Measurements from ENCODE around the gene UBASH3A.

Gene UBASH3A

DNA sequence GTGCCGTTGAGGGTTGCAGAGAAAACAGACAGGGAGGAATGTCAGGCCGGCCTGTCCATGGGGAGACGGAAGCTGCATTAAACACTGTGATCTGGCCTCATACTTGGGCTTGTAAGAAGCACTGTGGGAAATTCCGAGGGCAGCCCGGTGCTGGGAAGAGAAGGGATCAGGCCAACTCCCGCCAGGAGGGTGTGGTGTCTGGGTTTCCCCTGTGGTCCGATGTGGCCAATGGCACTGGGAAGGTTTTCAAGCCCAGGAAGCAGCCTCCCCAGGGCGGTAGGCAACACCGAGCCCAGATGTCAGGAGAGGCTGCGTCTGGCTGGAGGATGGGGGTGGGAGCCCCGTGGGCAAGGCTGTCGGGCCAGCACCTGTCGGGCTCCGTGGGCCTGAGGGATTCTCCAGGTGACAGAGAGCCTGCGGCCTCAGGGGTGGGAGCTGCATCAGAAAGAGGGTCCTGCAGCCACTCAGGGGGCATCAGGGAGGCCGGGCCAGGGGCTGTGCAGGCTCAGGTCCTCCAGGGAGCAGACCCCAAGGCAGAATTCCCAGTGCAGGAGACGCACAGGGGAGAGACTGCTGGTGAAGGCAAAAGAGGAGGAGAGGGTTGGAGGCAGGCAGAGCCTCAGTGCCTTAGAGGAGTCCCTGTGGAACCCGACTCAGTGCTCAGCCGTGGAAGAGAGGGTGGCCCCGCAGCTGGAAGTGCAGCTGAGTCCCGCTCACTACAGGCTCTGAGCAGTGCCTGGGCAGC lies 8.4 kb downstream of the UBASH3A start:
- WGBS (ENCODE audit: extremely low coverage, insufficient coverage, insufficient read length): no CpG with 5 or more reads among the region's 21 CpGs
- Histone ChIP-seq H2BK120ac (ENCODE audit: insufficient read depth, low read length, poor library complexity) (no peak overlapping the region), H3K27me3 (ENCODE audit: insufficient read depth, low read length) (no peaks in the 10 kb centered on the region), H3K27ac (ENCODE audit: low read depth, low read length) (no peak overlapping the region), H3K4me1 (ENCODE audit: control insufficient read depth in 1 of 2, insufficient read depth in 2 of 2, low read length in 2 of 2) (no peaks in the 10 kb centered on the region), H3K4me2 (ENCODE audit: low read length) (no peak overlapping the region), H3K9me3 (ENCODE audit: insufficient read depth, low read depth, low read length) (peaks cover 3% of the 10 kb centered on the region), H3K9ac (ENCODE audit: low read length) (no peak overlapping the region), H3K14ac (ENCODE audit: low read length) (no peak overlapping the region), H4K91ac (ENCODE audit: low read depth, low read length) (no peak overlapping the region), H3K79me2 (ENCODE audit: control insufficient read depth, insufficient read depth, low read length, poor library complexity) (no peaks in the 10 kb centered on the region), H2AK5ac (ENCODE audit: low read length) (no peak overlapping the region), H2AFZ (ENCODE audit: insufficient read depth, low read length, poor library complexity) (no peak overlapping the region), H3K4me3 (ENCODE audit: low read depth, low read length) (no peak overlapping the region), H3K79me1 (ENCODE audit: low read length) (no peaks in the 10 kb centered on the region), H3K4ac (ENCODE audit: low read depth, low read length) (no peak overlapping the region), H2BK5ac (ENCODE audit: low read depth, low read length, poor library complexity) (no peak overlapping the region), H3K36me3 (ENCODE audit: control insufficient read depth in 1 of 2, insufficient read depth in 2 of 2, low read length in 2 of 2) (no peaks in the 10 kb centered on the region), H4K12ac (ENCODE audit: low read depth, low read length) (no peak overlapping the region), H4K8ac (ENCODE audit: low read depth, low read length) (no peak overlapping the region), H3K23ac (ENCODE audit: low read length) (no peak overlapping the region), H2BK12ac (ENCODE audit: low read length) (no peak overlapping the region), H3K18ac (ENCODE audit: low read length) (no peak overlapping the region)
- no peak for DNase-seq

DNA sequence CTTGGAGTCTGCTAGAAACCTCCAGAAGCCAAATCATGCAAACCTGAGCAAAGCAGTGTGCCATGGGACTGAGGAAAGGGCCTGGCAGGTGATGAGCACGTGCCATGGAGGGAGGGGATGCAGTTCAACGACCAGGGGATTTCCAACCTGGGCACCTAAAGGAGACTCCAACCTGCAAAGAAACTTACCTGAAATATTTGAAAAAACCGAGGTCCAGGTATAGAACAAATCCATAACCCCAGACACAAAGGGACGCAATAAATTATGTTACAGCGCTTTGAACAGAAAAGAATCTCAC lies 8.9 kb downstream of the UBASH3A start:
- no peak overlapping the region for H2BK12ac ChIP-seq (ENCODE audit: low read length)
- H3K14ac ChIP-seq (ENCODE audit: low read length): no peak overlapping the region
- H3K4me3 ChIP-seq (ENCODE audit: low read depth, low read length): no peak overlapping the region
- H2BK5ac ChIP-seq (ENCODE audit: low read depth, low read length, poor library complexity): no peak overlapping the region
- no peak overlapping the region for H3K23ac ChIP-seq (ENCODE audit: low read length)
- H3K4ac ChIP-seq (ENCODE audit: low read depth, low read length): no peak overlapping the region
- H3K27ac ChIP-seq (ENCODE audit: low read depth, low read length): no peak overlapping the region
- peaks cover 2% of the 10 kb centered on the region for H3K9me3 ChIP-seq (ENCODE audit: insufficient read depth, low read depth, low read length)
- no peak overlapping the region for H3K18ac ChIP-seq (ENCODE audit: low read length)
- no peak for DNase-seq
- H2AK5ac ChIP-seq (ENCODE audit: low read length): no peak overlapping the region
- no peak overlapping the region for H4K91ac ChIP-seq (ENCODE audit: low read depth, low read length)
- H3K36me3 ChIP-seq (ENCODE audit: control insufficient read depth in 1 of 2, insufficient read depth in 2 of 2, low read length in 2 of 2): no peaks in the 10 kb centered on the region
- H2AFZ ChIP-seq (ENCODE audit: insufficient read depth, low read length, poor library complexity): no peak overlapping the region
- no peak overlapping the region for H3K4me2 ChIP-seq (ENCODE audit: low read length)
- no peak overlapping the region for H2BK120ac ChIP-seq (ENCODE audit: insufficient read depth, low read length, poor library complexity)
- no peak overlapping the region for H3K9ac ChIP-seq (ENCODE audit: low read length)
- no peak overlapping the region for H4K12ac ChIP-seq (ENCODE audit: low read depth, low read length)
- no peaks in the 10 kb centered on the region for H3K27me3 ChIP-seq (ENCODE audit: insufficient read depth, low read length)
- H3K79me2 ChIP-seq (ENCODE audit: control insufficient read depth, insufficient read depth, low read length, poor library complexity): no peaks in the 10 kb centered on the region
- no peaks in the 10 kb centered on the region for H3K4me1 ChIP-seq (ENCODE audit: control insufficient read depth in 1 of 2, insufficient read depth in 2 of 2, low read length in 2 of 2)
- no peak overlapping the region for H4K8ac ChIP-seq (ENCODE audit: low read depth, low read length)
- no peaks in the 10 kb centered on the region for H3K79me1 ChIP-seq (ENCODE audit: low read length)
- WGBS (ENCODE audit: extremely low coverage, insufficient coverage, insufficient read length): no CpG with 5 or more reads among the region's 5 CpGs

DNA sequence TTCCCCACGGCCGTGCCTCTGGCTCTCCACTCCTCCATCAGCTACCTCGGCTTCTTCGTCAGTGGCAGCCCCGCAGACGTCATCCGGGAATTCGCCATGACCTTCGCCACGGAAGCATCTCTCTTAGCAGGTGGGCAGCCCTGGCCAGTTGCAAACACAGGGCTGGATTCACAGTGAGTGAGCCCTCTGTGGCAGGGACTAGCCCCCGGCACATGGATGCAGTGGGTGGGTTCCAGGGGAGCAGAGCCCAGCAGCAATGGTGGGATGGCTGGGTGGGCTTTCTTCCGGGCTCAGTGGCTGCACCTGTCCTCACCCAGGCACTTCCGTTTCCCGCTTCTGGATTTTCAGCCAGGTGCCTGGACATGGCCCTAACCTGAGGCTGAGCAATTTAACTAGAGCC lies 9.4 kb downstream of the UBASH3A start:
- Histone ChIP-seq H2BK12ac (ENCODE audit: low read length) (no peak overlapping the region), H2BK5ac (ENCODE audit: low read depth, low read length, poor library complexity) (no peak overlapping the region), H3K9ac (ENCODE audit: low read length) (no peak overlapping the region), H3K79me1 (ENCODE audit: low read length) (no peaks in the 10 kb centered on the region), H3K36me3 (ENCODE audit: control insufficient read depth in 1 of 2, insufficient read depth in 2 of 2, low read length in 2 of 2) (no peaks in the 10 kb centered on the region), H3K27me3 (ENCODE audit: insufficient read depth, low read length) (no peaks in the 10 kb centered on the region), H3K79me2 (ENCODE audit: control insufficient read depth, insufficient read depth, low read length, poor library complexity) (no peaks in the 10 kb centered on the region), H2BK120ac (ENCODE audit: insufficient read depth, low read length, poor library complexity) (no peak overlapping the region), H3K23ac (ENCODE audit: low read length) (no peak overlapping the region), H4K12ac (ENCODE audit: low read depth, low read length) (no peak overlapping the region), H3K27ac (ENCODE audit: low read depth, low read length) (no peak overlapping the region), H3K9me3 (ENCODE audit: insufficient read depth, low read depth, low read length) (peaks cover 2% of the 10 kb centered on the region), H2AK5ac (ENCODE audit: low read length) (no peak overlapping the region), H3K4me2 (ENCODE audit: low read length) (no peak overlapping the region), H3K14ac (ENCODE audit: low read length) (no peak overlapping the region), H3K18ac (ENCODE audit: low read length) (no peak overlapping the region), H3K4me1 (ENCODE audit: control insufficient read depth in 1 of 2, insufficient read depth in 2 of 2, low read length in 2 of 2) (no peaks in the 10 kb centered on the region), H4K91ac (ENCODE audit: low read depth, low read length) (no peak overlapping the region), H2AFZ (ENCODE audit: insufficient read depth, low read length, poor library complexity) (no peak overlapping the region), H3K4me3 (ENCODE audit: low read depth, low read length) (no peak overlapping the region), H3K4ac (ENCODE audit: low read depth, low read length) (no peak overlapping the region), H4K8ac (ENCODE audit: low read depth, low read length) (no peak overlapping the region)
- no CpG with 5 or more reads among the region's 14 CpGs for WGBS (ENCODE audit: extremely low coverage, insufficient coverage, insufficient read length)
- no peak for DNase-seq

DNA sequence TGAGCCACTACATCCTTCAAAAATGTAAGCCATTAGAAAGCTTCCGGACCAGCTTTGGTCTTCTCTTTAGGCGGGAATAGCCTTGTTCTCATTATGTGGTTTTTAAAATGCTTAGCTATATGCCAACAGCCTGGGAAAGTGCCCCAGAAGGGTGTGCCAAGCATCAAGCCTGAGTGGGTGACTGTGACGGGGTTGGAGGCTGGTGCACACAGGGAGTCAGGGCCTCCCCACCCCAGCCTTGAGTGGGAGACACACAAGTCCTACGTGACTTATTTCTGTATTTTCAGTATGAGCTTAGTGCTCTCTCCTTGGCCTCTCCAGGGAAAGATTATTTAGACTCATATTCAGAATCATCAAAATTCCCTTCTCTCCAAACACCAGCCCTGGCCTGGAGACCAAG lies 9.8 kb downstream of the UBASH3A start:
- H3K36me3 ChIP-seq (ENCODE audit: control insufficient read depth in 1 of 2, insufficient read depth in 2 of 2, low read length in 2 of 2): no peaks in the 10 kb centered on the region
- H2AFZ ChIP-seq (ENCODE audit: insufficient read depth, low read length, poor library complexity): no peak overlapping the region
- H3K4me3 ChIP-seq (ENCODE audit: low read depth, low read length): no peak overlapping the region
- H3K4ac ChIP-seq (ENCODE audit: low read depth, low read length): no peak overlapping the region
- no peak overlapping the region for H4K8ac ChIP-seq (ENCODE audit: low read depth, low read length)
- no peaks in the 10 kb centered on the region for H3K79me1 ChIP-seq (ENCODE audit: low read length)
- no peak overlapping the region for H2BK12ac ChIP-seq (ENCODE audit: low read length)
- no peak overlapping the region for H2AK5ac ChIP-seq (ENCODE audit: low read length)
- H3K14ac ChIP-seq (ENCODE audit: low read length): no peak overlapping the region
- H3K4me1 ChIP-seq (ENCODE audit: control insufficient read depth in 1 of 2, insufficient read depth in 2 of 2, low read length in 2 of 2): no peaks in the 10 kb centered on the region
- no peak overlapping the region for H2BK120ac ChIP-seq (ENCODE audit: insufficient read depth, low read length, poor library complexity)
- H3K4me2 ChIP-seq (ENCODE audit: low read length): no peak overlapping the region
- H3K79me2 ChIP-seq (ENCODE audit: control insufficient read depth, insufficient read depth, low read length, poor library complexity): no peaks in the 10 kb centered on the region
- no peak overlapping the region for H4K91ac ChIP-seq (ENCODE audit: low read depth, low read length)
- WGBS (ENCODE audit: extremely low coverage, insufficient coverage, insufficient read length): no CpG with 5 or more reads among the region's 4 CpGs
- no peak overlapping the region for H3K23ac ChIP-seq (ENCODE audit: low read length)
- no peaks in the 10 kb centered on the region for H3K27me3 ChIP-seq (ENCODE audit: insufficient read depth, low read length)
- H3K27ac ChIP-seq (ENCODE audit: low read depth, low read length): no peak overlapping the region
- H2BK5ac ChIP-seq (ENCODE audit: low read depth, low read length, poor library complexity): no peak overlapping the region
- H3K9me3 ChIP-seq (ENCODE audit: insufficient read depth, low read depth, low read length): peaks cover 2% of the 10 kb centered on the region
- DNase-seq: no peak
- H3K18ac ChIP-seq (ENCODE audit: low read length): no peak overlapping the region
- H4K12ac ChIP-seq (ENCODE audit: low read depth, low read length): no peak overlapping the region
- H3K9ac ChIP-seq (ENCODE audit: low read length): no peak overlapping the region
